Right ventricle myocardium superior (tissue), 1 donor: ENCODE data around the gene GLYATL3. TPM values are rescaled to one million over a fixed set of nuclear protein-coding genes. Genes with fewer than 3 reads are reported as not detected.
A peak's percentile ranks its signal among the peaks of the same experiment; 100 is the strongest.

Experiments
- ATAC-seq: fragments of 200-7000 bp; cut with Tn5 transposase; one replicate; pipeline ENCODE4 v1.9.1; 2020; ENCODE audit warnings: mild to moderate bottlenecking; ENCODE audit not compliant: poor library complexity
- DNase-seq: peaks from one replicate; pipeline ENCODE4 v3.0.0-alpha.2; 2020
- intact Hi-C: fragments of 100-400 bp; cut with DNase I; formaldehyde crosslinking; loops from one replicate; pipeline ENCODE4 v1.11.2; 2022
- total RNA-seq: library from RNA; stranded (reverse); fragmentation: NEBNext Ultra II Directional; extraction: Animal tissue kit (Norgen Biotek cat#: 25700); gene quantifications from one replicate; pipeline ENCODE4 v1.2.1, GENCODE V29; 2021
- donor health status: DM: no; HTN: yes; CAD: no; lungs with severe emphysema.

GLYATL3 gene
- total RNA-seq, 1 donor from 2014 or later = not detected

GRCh38 chr6:49509342-49509741 is 9.6 kb downstream of the GLYATL3 start:
- ATAC-seq = no peak
- intact Hi-C loops = no loop called here
- DNase-seq = no peak

- no peak for DNase-seq
- intact Hi-C loops = no loop called here
- no peak for ATAC-seq
Measured at GRCh38 chr6:49513153-49513989, 13.6 kb downstream of the GLYATL3 start.

GRCh38 chr6:49514571-49515484 is 15.1 kb downstream of the GLYATL3 start:
- ATAC-seq (no peak), DNase-seq (no peak)
- intact Hi-C loops = no loop called here

GRCh38 chr6:49515485-49516146 is 15.9 kb downstream of the GLYATL3 start:
- intact Hi-C loops = no loop called here
- no peak for ATAC-seq

GRCh38 chr6:49516147-49516505 is 16.4 kb downstream of the GLYATL3 start:
- DNase-seq = no peak
- no peak for ATAC-seq
- intact Hi-C loops = no loop called here

More at GRCh38 chr6:49515485-49516146, 15.9 kb downstream of the GLYATL3 start:
- DNase-seq = no peak

DNA sequence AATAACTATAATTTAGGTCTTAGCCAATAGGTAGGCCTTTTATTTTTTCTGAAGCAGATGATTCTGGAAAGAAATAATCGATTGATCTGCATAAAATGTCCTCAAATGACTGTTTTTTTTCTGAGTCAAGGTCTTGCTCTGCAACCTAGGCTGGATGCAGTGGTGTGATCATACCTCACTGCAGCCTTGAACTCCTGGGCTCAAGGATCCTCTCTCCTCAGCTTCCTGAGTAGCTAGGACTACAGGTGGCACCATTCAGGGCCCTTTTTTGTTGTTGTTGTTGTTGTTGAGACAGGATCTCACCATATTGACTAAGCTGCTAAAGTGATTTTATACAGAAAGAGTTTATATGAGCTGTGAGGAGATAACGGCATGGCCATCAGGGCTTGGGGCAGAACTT is 18.2 kb downstream of the GLYATL3 start:
- ATAC-seq (no peak), DNase-seq (no peak)
- intact Hi-C loops = no loop called here

- intact Hi-C loops = loop anchor here (10.0 kb wide), 1 partner anchor 95 kb away; no protein-coding TSS in a partner anchor
- ATAC-seq (no peak), DNase-seq (no peak)
Measured at GRCh38 chr6:49519660-49520059, 19.9 kb downstream of the GLYATL3 start.

GRCh38 chr6:49522710-49523593 is 23.2 kb downstream of the GLYATL3 start:
- DNase-seq (no peak), ATAC-seq (no peak)
- intact Hi-C loops = loop anchor here (10.0 kb wide), 1 partner anchor 92 kb away; no protein-coding TSS in a partner anchor

- ATAC-seq (no peak), DNase-seq (no peak)
- intact Hi-C loops = loop anchor here (10.0 kb wide), 1 partner anchor 91 kb away; no protein-coding TSS in a partner anchor
Measured at GRCh38 chr6:49523901-49524300, 24.2 kb downstream of the GLYATL3 start.

DNA sequence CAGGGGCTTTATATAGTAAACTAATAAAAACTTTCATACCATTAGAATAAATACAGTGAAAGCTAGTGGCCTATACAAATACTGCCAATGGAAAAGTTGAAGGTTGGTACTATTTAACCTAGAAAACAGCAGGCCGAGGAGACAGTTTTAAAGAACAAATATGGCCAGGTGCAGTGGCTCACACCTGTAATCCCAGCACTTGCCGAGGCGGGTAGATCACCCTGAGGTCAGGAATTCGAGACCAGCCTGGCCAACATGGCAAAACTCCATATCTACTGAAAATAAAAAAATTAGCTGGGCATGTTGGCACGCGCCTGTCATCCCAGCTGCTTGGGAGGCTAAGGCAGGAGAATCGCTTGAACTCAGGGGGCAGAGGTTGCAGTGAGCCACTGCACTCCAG is 24.8 kb downstream of the GLYATL3 start:
- ATAC-seq = no peak
- intact Hi-C loops = loop anchor here (10.0 kb wide), 1 partner anchor 90 kb away; no protein-coding TSS in a partner anchor
- no peak for DNase-seq

- intact Hi-C loops = loop anchor here (10.0 kb wide), 1 partner anchor 88 kb away; no protein-coding TSS in a partner anchor
Measured at GRCh38 chr6:49526598-49526997, 26.9 kb downstream of the GLYATL3 start.

DNA sequence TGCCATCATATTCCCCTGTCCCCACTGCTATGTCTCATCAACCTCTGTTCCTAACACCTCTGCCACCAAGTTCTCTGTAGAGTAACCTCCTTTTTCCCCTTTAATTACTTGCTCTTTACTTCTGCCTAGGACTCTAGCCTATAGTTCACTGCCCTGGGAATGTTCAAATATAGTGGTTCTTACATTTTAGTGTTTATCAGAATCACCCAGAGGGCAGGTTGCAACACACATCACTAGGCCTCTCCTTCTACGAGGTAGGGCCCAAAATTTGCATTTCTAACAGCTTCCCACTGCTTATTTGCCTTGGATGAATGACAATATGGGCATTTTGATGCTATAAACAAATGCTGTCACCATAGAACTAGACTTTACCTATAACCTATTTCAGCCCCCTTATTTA is 27.6 kb downstream of the GLYATL3 start:
- intact Hi-C loops = loop anchor here (10.0 kb wide), 1 partner anchor 87 kb away; no protein-coding TSS in a partner anchor
- ATAC-seq (no peak), DNase-seq (no peak)

More at GRCh38 chr6:49526598-49526997, 26.9 kb downstream of the GLYATL3 start:
- ATAC-seq (no peak), DNase-seq (no peak)

DNA sequence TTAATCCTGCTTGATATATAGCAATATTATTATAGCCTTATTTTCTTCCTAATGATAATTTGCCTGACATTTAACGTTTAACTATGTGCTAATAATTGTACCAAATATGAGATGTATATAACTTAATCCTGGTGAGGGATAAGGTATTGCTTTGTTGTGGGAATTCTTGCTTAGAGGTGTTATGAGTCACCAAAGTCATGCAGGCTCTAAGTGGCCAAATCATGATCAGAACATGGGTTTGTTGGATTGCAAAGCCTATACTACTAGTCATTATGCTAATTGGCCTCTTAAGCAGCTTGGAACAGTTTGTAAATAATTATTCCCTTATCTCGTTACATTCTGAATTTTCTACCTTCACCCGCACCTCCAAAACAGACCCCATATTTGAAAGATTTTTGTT is 28.8 kb downstream of the GLYATL3 start:
- intact Hi-C loops = loop anchor here (10.0 kb wide), 1 partner anchor 86 kb away; no protein-coding TSS in a partner anchor
- ATAC-seq (no peak), DNase-seq (no peak)

DNA sequence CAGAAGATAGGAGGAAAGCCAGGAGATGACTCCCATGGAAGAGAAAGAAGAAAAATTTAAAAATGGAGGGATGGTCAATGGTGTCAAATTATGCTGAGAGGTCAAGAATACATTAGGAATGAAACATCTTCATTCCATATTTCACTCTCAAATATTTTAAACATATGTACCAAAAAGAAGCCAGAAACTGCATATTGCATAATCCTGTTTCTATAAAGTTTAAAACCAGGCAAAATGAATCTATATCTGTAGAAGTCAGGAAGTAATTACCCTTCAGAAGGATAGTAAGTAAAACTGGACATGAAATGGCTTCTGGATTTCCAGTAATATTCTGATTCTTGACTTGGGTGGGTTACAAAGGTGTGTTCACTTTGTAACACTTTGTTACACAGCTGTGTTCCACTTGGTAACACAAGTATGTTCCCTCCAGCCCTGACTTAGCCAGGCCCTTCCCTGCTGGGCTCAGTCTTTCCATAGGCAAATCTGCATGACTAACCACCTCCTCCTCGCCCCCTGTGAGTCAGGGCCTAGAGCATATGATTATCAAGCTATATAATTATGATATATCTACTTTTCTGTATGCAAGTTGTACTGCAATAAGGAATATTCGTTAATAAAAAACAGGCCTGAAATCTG is 30.5 kb downstream of the GLYATL3 start:
- intact Hi-C loops = no loop called here
- ATAC-seq (no peak), DNase-seq (no peak)

- intact Hi-C loops = no loop called here
- no peak for DNase-seq
- ATAC-seq = peak; percentile 46
Measured at GRCh38 chr6:49531774-49532569, 32.2 kb downstream of the GLYATL3 start.

DNA sequence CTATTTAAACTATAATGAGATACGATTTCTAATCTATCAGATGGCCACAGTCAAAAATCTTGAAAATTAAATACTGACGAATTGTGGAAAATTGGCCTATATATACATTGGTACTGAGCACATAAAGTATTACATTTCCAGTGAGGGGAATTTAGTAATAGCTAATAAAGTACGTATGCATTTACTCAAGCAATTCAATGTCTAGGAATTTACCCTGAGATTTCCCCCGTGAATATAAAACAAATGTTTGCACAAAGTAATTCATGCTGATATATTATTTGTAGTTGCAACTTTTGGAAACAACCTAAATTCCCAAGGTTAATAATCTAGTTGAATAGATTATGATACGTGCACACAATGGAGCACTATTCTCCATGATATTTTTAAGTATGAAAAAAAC is 36.1 kb downstream of the GLYATL3 start:
- ATAC-seq (no peak), DNase-seq (no peak)
- intact Hi-C loops = no loop called here

GRCh38 chr6:49539102-49539501 is 39.4 kb downstream of the GLYATL3 start:
- ATAC-seq = no peak
- intact Hi-C loops = no loop called here
- no peak for DNase-seq
